OCI-LY3 (cell line): Measurements from ENCODE around the gene CROCC2.

ENCODE experiments used
- H2AFZ ChIP-seq: fragments of 200-600, 300-600 bp; shearing (Covaris generic); 2 replicates; pipeline ENCODE4 v1.6.0; 2014; ENCODE audit warnings: antibody characterized with exemption, low read depth, low read length
- H3K27ac ChIP-seq: fragments of 200-600, 300-600 bp; sonication (generic); 2 replicates; pipeline ENCODE4 v1.5.1; 2014; ENCODE audit warnings: mild to moderate bottlenecking, low read length, moderate library complexity, mixed read lengths
- H3K27me3 ChIP-seq: fragments of 200-600, 300-600 bp; sonication (generic); 2 replicates; pipeline ENCODE4 v1.6.1; 2014; ENCODE audit warnings: low read depth, low read length, mixed read lengths
- H3K36me3 ChIP-seq: fragments of 200-600, 300-600 bp; sonication (generic); replicated peaks from 2 replicates; pipeline ENCODE3; 2014; ENCODE audit warnings: low read depth, low read length, mixed read lengths
- H3K4me1 ChIP-seq: fragments of 300-600, 200-600 bp; sonication (generic); 2 replicates; pipeline ENCODE4 v1.6.1; 2014; ENCODE audit warnings: low read length, mixed read lengths
- H3K4me2 ChIP-seq: fragments of 200-600, 300-600 bp; sonication (generic); 2 replicates; pipeline ENCODE4 v1.6.1; 2014; ENCODE audit warnings: low read length, mixed read lengths
- H3K4me3 ChIP-seq: fragments of 300-600, 200-600 bp; sonication (generic); 2 replicates; pipeline ENCODE4 v1.5.1; 2014; ENCODE audit warnings: antibody characterized with exemption, mild to moderate bottlenecking, low read length, moderate library complexity
- H3K79me2 ChIP-seq: fragments of 300-600, 200-600 bp; shearing (Covaris generic); 2 replicates; pipeline ENCODE4 v1.6.1; 2014; ENCODE audit warnings: mild to moderate bottlenecking, low read length, mixed read lengths
- H3K9ac ChIP-seq: fragments of 300-600, 200-600 bp; shearing (Covaris generic); 2 replicates; pipeline ENCODE4 v1.6.0; 2014; ENCODE audit warnings: mild to moderate bottlenecking, low read length, moderate library complexity
- H3K9me3 ChIP-seq: fragments of 200-600, 300-600 bp; shearing (Covaris generic); 2 replicates; pipeline ENCODE4 v1.6.1; 2014; ENCODE audit warnings: low read length, mixed read lengths; ENCODE audit not compliant: insufficient read depth
- H4K20me1 ChIP-seq: fragments of 200-600, 300-600 bp; sonication (generic); 2 replicates; pipeline ENCODE4 v1.6.1; 2016; ENCODE audit warnings: low read length, mixed read lengths; ENCODE audit not compliant: insufficient read depth
- CTCF ChIP-seq: fragments of 200-600, 300-600 bp; sonication (generic); IDR thresholded peaks from 2 replicates; pipeline ENCODE4 v1.5.1; 2014; ENCODE audit warnings: antibody characterized with exemption, low read length, low read depth
- EZH2phosphoT487 ChIP-seq: fragments of 200-600 bp; shearing (Covaris generic); IDR thresholded peaks from 2 replicates; pipeline ENCODE4 v1.6.1; 2018; ENCODE audit warnings: antibody characterized with exemption, mixed run types, low read depth

The CROCC2 gene

GRCh38 chr2:240861547-240861946 is 44.6 kb upstream of the CROCC2 start:
- TF ChIP-seq EZH2phosphoT487: no peak
- no peak for TF ChIP-seq CTCF
- Histone ChIP-seq H3K36me3 (no peaks in the 10 kb centered on the region), H4K20me1 (no peaks in the 10 kb centered on the region), H3K79me2 (no peaks in the 10 kb centered on the region), H3K9me3 (no peaks in the 10 kb centered on the region), H3K4me3 (no peak overlapping the region), H3K9ac (no peak overlapping the region), H3K4me1 (no peaks in the 10 kb centered on the region), H3K4me2 (no peak overlapping the region), H2AFZ (no peak overlapping the region), H3K27ac (no peak overlapping the region), H3K27me3 (no peaks in the 10 kb centered on the region; the same call in none of the 2 replicates)

DNA sequence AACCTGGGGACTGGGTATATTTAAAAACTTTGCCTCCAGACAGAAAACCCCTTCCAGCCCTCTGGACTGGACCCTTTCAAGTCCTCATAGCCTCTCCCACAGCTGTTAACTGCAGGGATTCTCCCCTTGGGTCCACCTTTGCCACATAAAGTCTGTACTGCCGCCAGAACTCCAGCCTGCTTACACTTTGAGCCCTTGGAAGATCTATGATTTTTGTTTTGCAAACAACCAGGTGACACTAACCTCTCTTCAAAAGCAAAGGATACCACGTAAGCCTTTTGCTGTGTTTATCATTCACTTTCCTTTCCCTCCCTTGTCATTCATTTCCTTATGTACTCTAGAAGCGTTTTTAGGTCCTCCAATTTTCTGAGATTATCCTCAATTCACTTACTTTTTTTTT is 41.7 kb upstream of the CROCC2 start:
- Histone ChIP-seq H3K27me3 (no peaks in the 10 kb centered on the region; the same call in none of the 2 replicates), H3K36me3 (no peaks in the 10 kb centered on the region), H3K79me2 (no peaks in the 10 kb centered on the region), H3K4me2 (no peak overlapping the region), H4K20me1 (no peaks in the 10 kb centered on the region), H3K9ac (no peak overlapping the region), H3K4me3 (no peak overlapping the region), H3K27ac (no peak overlapping the region), H3K9me3 (no peaks in the 10 kb centered on the region), H2AFZ (no peak overlapping the region), H3K4me1 (no peaks in the 10 kb centered on the region)
- TF ChIP-seq CTCF (no peak), EZH2phosphoT487 (no peak)

DNA sequence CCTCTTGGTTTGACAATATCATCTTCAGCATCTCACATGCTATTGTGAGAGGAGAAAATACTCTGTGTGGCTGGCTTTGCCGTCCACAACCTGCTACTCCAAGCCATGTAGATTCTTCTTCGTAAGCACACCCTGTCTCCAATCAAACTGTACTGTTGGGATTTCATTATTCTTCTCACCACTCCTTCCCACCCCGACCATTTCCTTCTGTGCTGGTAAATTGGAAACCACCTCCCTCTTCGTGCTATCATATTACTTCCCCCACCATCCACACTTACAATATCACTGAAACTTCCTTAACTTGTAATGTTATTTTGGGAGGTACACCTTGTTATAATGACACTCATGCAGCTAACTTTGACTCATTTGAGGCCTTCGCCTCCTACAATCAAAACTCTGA is 40.7 kb upstream of the CROCC2 start:
- H4K20me1 ChIP-seq: no peaks in the 10 kb centered on the region
- no peaks in the 10 kb centered on the region for H3K9me3 ChIP-seq
- H3K9ac ChIP-seq: no peak overlapping the region
- H2AFZ ChIP-seq: no peak overlapping the region
- no peaks in the 10 kb centered on the region for H3K36me3 ChIP-seq
- no peak overlapping the region for H3K4me2 ChIP-seq
- H3K4me1 ChIP-seq: no peaks in the 10 kb centered on the region
- H3K27ac ChIP-seq: no peak overlapping the region
- no peaks in the 10 kb centered on the region for H3K79me2 ChIP-seq
- H3K27me3 ChIP-seq: no peaks in the 10 kb centered on the region; the same call in none of the 2 replicates
- H3K4me3 ChIP-seq: no peak overlapping the region
- no peak for TF ChIP-seq EZH2phosphoT487

- no peak within 1 kb of the TSS for H3K27ac ChIP-seq
- no peak within 1 kb of the TSS for H3K9ac ChIP-seq
- H3K4me2 ChIP-seq: no peak within 1 kb of the TSS
- no peak within 1 kb of the TSS for H2AFZ ChIP-seq
- H3K4me3 ChIP-seq: no peak within 1 kb of the TSS
- no peak for TF ChIP-seq EZH2phosphoT487
- no peak for TF ChIP-seq CTCF
- no peaks in the 10 kb centered on the region for H4K20me1 ChIP-seq
- no peaks in the 10 kb centered on the region for H3K79me2 ChIP-seq
- H3K9me3 ChIP-seq: no peaks in the 10 kb centered on the region
- H3K36me3 ChIP-seq: no peaks in the 10 kb centered on the region
- H3K4me1 ChIP-seq: no peaks in the 10 kb centered on the region
- no peaks in the 10 kb centered on the region; the same call in 1 of the 2 replicates for H3K27me3 ChIP-seq
Measured at GRCh38 chr2:240868286-240869108, 37.6 kb upstream of the CROCC2 start, which contains the start of gene AGXT. AGXT (plus strand) TSS chr2:240868824; CDS start chr2:240868866, 42 bp downstream.
